ENCODE data around the gene ARHGEF7. TPM values are rescaled to one million over a fixed set of nuclear protein-coding genes. Genes with fewer than 3 reads are reported as not detected.

ARHGEF7 gene
- polyA plus RNA-seq, 1 experiment, result 40.3 TPM

GRCh38 chr13:111161601-111162600 lies 46.8 kb downstream of the ARHGEF7 start:
- ChIA-PET CTCF (interaction anchor here (0.7 to 1.9 kb wide), 2 partner anchors 72 to 94 kb away, joined by 3 to 7 read pairs; no protein-coding TSS in a partner anchor), POLR2A (no interaction called here)
- no peak for DNase-seq (ENCODE audit: low read depth, low spot score)
- no peak for TF ChIP-seq CTCF (IDR thresholded peaks at IDR 0.05; ENCODE audit: low read depth, low read length)
- Histone ChIP-seq H3K27me3 (ENCODE audit: control insufficient read depth, insufficient read depth, low read length) (no peaks in the 10 kb centered on the region), H3K9me3 (ENCODE audit: control insufficient read depth, insufficient read depth, low read length) (no peaks in the 10 kb centered on the region), H3K27ac (ENCODE audit: low read depth, low read length) (no peak overlapping the region), H3K4me3 (ENCODE audit: low read depth, low read length) (no peak overlapping the region)

- POLR2A ChIA-PET, result no interaction called here
- CTCF ChIA-PET, result no interaction called here
- DNase-seq (ENCODE audit: low read depth, low spot score), result no peak
- no peak overlapping the region for H3K27ac ChIP-seq (ENCODE audit: low read depth, low read length)
- H3K27me3 ChIP-seq (ENCODE audit: control insufficient read depth, insufficient read depth, low read length), result no peaks in the 10 kb centered on the region
- TF ChIP-seq CTCF (IDR thresholded peaks at IDR 0.05; ENCODE audit: low read depth, low read length), result no peak
- H3K4me3 ChIP-seq (ENCODE audit: low read depth, low read length), result no peak overlapping the region
- peaks cover 2% of the 10 kb centered on the region; the same call in 1 of the 2 replicates for H3K9me3 ChIP-seq (ENCODE audit: control insufficient read depth, insufficient read depth, low read length)
These were observed 50.3 kb downstream of the ARHGEF7 start for GRCh38 chr13:111165241-111166010.

GRCh38 chr13:111166882-111167675 lies 52.0 kb downstream of the ARHGEF7 start:
- H3K4me3 ChIP-seq (ENCODE audit: low read depth, low read length), result no peak overlapping the region
- DNase-seq (ENCODE audit: low read depth, low spot score), result no peak
- no peak for TF ChIP-seq CTCF (IDR thresholded peaks at IDR 0.05; ENCODE audit: low read depth, low read length)
- H3K9me3 ChIP-seq (ENCODE audit: control insufficient read depth, insufficient read depth, low read length), result peaks cover 2% of the 10 kb centered on the region; the same call in 1 of the 2 replicates
- no peaks in the 10 kb centered on the region for H3K27me3 ChIP-seq (ENCODE audit: control insufficient read depth, insufficient read depth, low read length)
- H3K27ac ChIP-seq (ENCODE audit: low read depth, low read length), result no peak overlapping the region
- ChIA-PET POLR2A (no interaction called here), CTCF (interaction anchor here (0.7 to 0.9 kb wide), 2 partner anchors 252 to 273 kb away, joined by 3 to 4 read pairs; partner anchors contain the start of gene ANKRD10)

- ChIA-PET CTCF (no interaction called here), POLR2A (no interaction called here)
- DNase-seq (ENCODE audit: low read depth, low spot score), result no peak
- H3K9me3 ChIP-seq (ENCODE audit: control insufficient read depth, insufficient read depth, low read length), result peaks cover 2% of the 10 kb centered on the region; the same call in 1 of the 2 replicates
- no peak overlapping the region for H3K4me3 ChIP-seq (ENCODE audit: low read depth, low read length)
- H3K27me3 ChIP-seq (ENCODE audit: control insufficient read depth, insufficient read depth, low read length), result no peaks in the 10 kb centered on the region
- H3K27ac ChIP-seq (ENCODE audit: low read depth, low read length), result no peak overlapping the region
- no peak for TF ChIP-seq CTCF (IDR thresholded peaks at IDR 0.05; ENCODE audit: low read depth, low read length)
These were observed 53.0 kb downstream of the ARHGEF7 start for GRCh38 chr13:111168107-111168506.

Data from AG04450 (cell line).